K562 (cell line): ENCODE results near the gene TNRC6B. TPM values are rescaled to one million over a fixed set of nuclear protein-coding genes. Genes with fewer than 3 reads are reported as not detected.

Experiments used
- ARID1B ChIP-seq: fragments of 450-650 bp; IDR thresholded peaks from 2 replicates; pipeline ENCODE4 v1.6.1; 2016; ENCODE audit warnings: antibody characterized with exemption, mild to moderate bottlenecking, inconsistent platforms
- BCLAF1 ChIP-seq, 2 experiments: fragments of 450-650 bp in 1 of 2; IDR thresholded peaks; 2 replicates each; pipeline ENCODE4 v1.6.1; 2011 to 2017; ENCODE audit warnings: low read depth in 2 of 2, antibody characterized with exemption in 1 of 2, borderline replicate concordance in 1 of 2, low read length in 1 of 2, mild to moderate bottlenecking in 1 of 2, mixed read lengths in 1 of 2; ENCODE audit not compliant: control insufficient read depth in 1 of 2
- BDP1 ChIP-seq: IDR thresholded peaks from 3 replicates; pipeline ENCODE4 v1.6.1; 2011; ENCODE audit not compliant: insufficient read length, insufficient read depth
- CBFA2T2 ChIP-seq: fragments of 450-650 bp; conservative IDR thresholded peaks from 2 replicates; pipeline ENCODE4 v1.6.1; 2017; ENCODE audit warnings: mild to moderate bottlenecking
- CBFA2T3 ChIP-seq: fragments of 450-650 bp; IDR thresholded peaks from 2 replicates; pipeline ENCODE4 v1.6.1; 2017
- GATA2 ChIP-seq: sonication (generic); formaldehyde crosslinking; IDR thresholded peaks from 2 replicates; pipeline ENCODE4 v1.4.0; 2020; ENCODE audit warnings: mild to moderate bottlenecking, missing genetic modification reagents
- GTF2F1 ChIP-seq: IDR thresholded peaks from 2 replicates; pipeline ENCODE4 v1.6.1; 2011; ENCODE audit warnings: low read depth, low read length, improper control_type of control experiment
- HDAC8 ChIP-seq: fragments of 450-650 bp; IDR thresholded peaks from 2 replicates; pipeline ENCODE4 v1.6.1; 2016; ENCODE audit warnings: mild to moderate bottlenecking, missing genetic modification characterization, moderate library complexity, missing compliant biosample characterization
- KHSRP ChIP-seq: fragments of 450-650 bp; IDR thresholded peaks from 2 replicates; pipeline ENCODE4 v1.6.1; 2017
- L3MBTL2 ChIP-seq: fragments of 450-650 bp; IDR thresholded peaks from 2 replicates; pipeline ENCODE4 v1.6.1; 2016; ENCODE audit warnings: mild to moderate bottlenecking, moderate library complexity
- NCOR1 ChIP-seq: fragments of 450-650 bp; IDR thresholded peaks from 2 replicates; pipeline ENCODE4 v1.6.1; 2016; ENCODE audit warnings: mild to moderate bottlenecking, moderate library complexity
- NFIC ChIP-seq: fragments of 450-650 bp; IDR thresholded peaks from 2 replicates; pipeline ENCODE4 v1.6.1; 2017; ENCODE audit warnings: mild to moderate bottlenecking, inconsistent platforms
- OTX1 ChIP-seq: fragments of 450-650 bp; formaldehyde crosslinking; IDR thresholded peaks from 2 replicates; pipeline ENCODE4 v1.4.0; 2022; ENCODE audit warnings: mild to moderate bottlenecking
- RBM25 ChIP-seq: fragments of 200-400 bp; formaldehyde crosslinking; IDR thresholded peaks from 2 replicates; pipeline ENCODE4 v1.6.1; 2018; ENCODE audit warnings: low read length, low read depth, moderate library complexity; ENCODE audit not compliant: severe bottlenecking
- SMAD3 ChIP-seq: fragments of 450-650 bp; formaldehyde crosslinking; conservative IDR thresholded peaks from 2 replicates; pipeline ENCODE4 v1.4.0; 2020; ENCODE audit warnings: mild to moderate bottlenecking
- TAL1 ChIP-seq: fragments of 450-650 bp; IDR thresholded peaks from 2 replicates; pipeline ENCODE4 v1.6.1; 2016; ENCODE audit warnings: mild to moderate bottlenecking
- TEAD4 ChIP-seq, 2 experiments: sonication (generic) in 1 of 2; formaldehyde crosslinking in 1 of 2; IDR thresholded peaks; 2 replicates each; pipeline versions ENCODE4 v1.6.1 to v1.8.0; 2012 to 2022; ENCODE audit warnings: borderline replicate concordance in 1 of 2, inconsistent platforms in 1 of 2, low read length in 1 of 2, mild to moderate bottlenecking in 1 of 2, missing genetic modification reagents in 1 of 2
- ZBTB43 ChIP-seq: sonication (generic); formaldehyde crosslinking; IDR thresholded peaks from 2 replicates; pipeline ENCODE4 v1.8.0; 2023; ENCODE audit warnings: mild to moderate bottlenecking, missing genetic modification reagents
- ZBTB9 ChIP-seq: fragments of 450-650 bp; formaldehyde crosslinking; IDR thresholded peaks from 2 replicates; pipeline ENCODE4 v1.4.0; 2020; ENCODE audit warnings: mild to moderate bottlenecking, moderate library complexity
- ZNF174 ChIP-seq: fragments of 250-450 bp; sonication (Bioruptor Pico); IDR thresholded peaks from 2 replicates; pipeline ENCODE4 v1.4.0; 2020; ENCODE audit warnings: mild to moderate bottlenecking
- ZNF282 ChIP-seq: sonication (generic); formaldehyde crosslinking; IDR thresholded peaks from 2 replicates; pipeline ENCODE4 v1.8.1; 2023; ENCODE audit warnings: missing genetic modification reagents
- ZNF512 ChIP-seq: IDR thresholded peaks from 2 replicates; pipeline ENCODE4 v1.6.1; 2016; ENCODE audit warnings: missing genetic modification characterization, missing compliant biosample characterization
- ZNF76 ChIP-seq: fragments of 250-450 bp; sonication (Bioruptor Pico); IDR thresholded peaks from 2 replicates; pipeline ENCODE4 v1.4.0; 2020; ENCODE audit warnings: mild to moderate bottlenecking, moderate library complexity, borderline replicate concordance
- polyA plus RNA-seq, 8 experiments: library from polyadenylated mRNA; depleted of rRNA in 4 of 8; stranded (reverse) in 5 of 8; unstranded in 3 of 8; fragments of >200 nt; fragmentation: Nextera tagmentation in 2 of 8; fragmentation: Illumina TruSeq in 1 of 8; extraction: Ambion mirVana in 2 of 8; extraction: Trizol in 1 of 8; gene quantifications; 2 replicates each; pipeline versions ENCODE4 v1.2.1 to v1.2.3, GENCODE V29; 2011 to 2014; ENCODE audit warnings: inconsistent platforms in 1 of 8, missing spikeins in 1 of 8
- total RNA-seq, 7 experiments: library from RNA; depleted of rRNA in 6 of 7; stranded (reverse); fragments of >200 nt in 6 of 7; fragmentation: Illumina TruSeq in 2 of 7; extraction: Trizol in 2 of 7; gene quantifications; 2 replicates each; pipeline versions ENCODE4 v1.2.1 to v1.2.3, GENCODE V29; 2011 to 2021; ENCODE audit warnings: low replicate concordance in 1 of 7

The TNRC6B gene
- total and polyA plus RNA-seq, 9 of the 15 experiments (the other 6 are each of a cell fraction or from before 2014, with no cell fraction given) = 0.96 to 18.8 (median 10.8) TPM

- TF ChIP-seq ZNF76 (CRISPR knock-in tag) (no peak), L3MBTL2 (no peak), CBFA2T2 (peak; percentile 67), TAL1 (peak; percentile 67), BCLAF1 (IDR thresholded peaks at IDR 0.05; ENCODE audit: borderline replicate concordance in 1 of 2, control insufficient read depth in 1 of 2, low read depth in 2 of 2, low read length in 1 of 2) (no peak), TEAD4 (IDR thresholded peaks at IDR 0.05; ENCODE audit: low read length) (peak; percentile 64), TEAD4 (CRISPR knock-in tag; IDR thresholded peaks at IDR 0.05; ENCODE audit: borderline replicate concordance) (no peak), GTF2F1 (no peak), OTX1 (CRISPR knock-in tag) (no peak), ZNF174 (CRISPR knock-in tag) (no peak), NCOR1 (peak; percentile 53; the same call in 1 of the 2 replicates), CBFA2T3 (peak; percentile 83), GATA2 (CRISPR knock-in tag) (no peak), ARID1B (peak; percentile 73), NFIC (peak; percentile 88), RBM25 (no peak), SMAD3 (CRISPR knock-in tag) (no peak), KHSRP (no peak), ZNF282 (CRISPR knock-in tag) (no peak), ZNF512 (no peak), ZBTB43 (CRISPR knock-in tag) (no peak), HDAC8 (tag) (no peak), BDP1 (no peak), ZBTB9 (no peak)
Observed at GRCh38 chr22:40202225-40202944, 24.7 kb downstream of the TNRC6B start (continued).
